ENCODE measurements around the gene ARSB. TPM values are rescaled to one million over a fixed set of nuclear protein-coding genes. Genes with fewer than 3 reads are reported as not detected.
"Not testable (repeated sequence)": the region's sequence is repeated elsewhere in the genome, so short reads cannot be mapped to it uniquely, and the experiment has no call there.

ARSB gene
- total RNA-seq, 1 donor: 32.7 TPM

DNA sequence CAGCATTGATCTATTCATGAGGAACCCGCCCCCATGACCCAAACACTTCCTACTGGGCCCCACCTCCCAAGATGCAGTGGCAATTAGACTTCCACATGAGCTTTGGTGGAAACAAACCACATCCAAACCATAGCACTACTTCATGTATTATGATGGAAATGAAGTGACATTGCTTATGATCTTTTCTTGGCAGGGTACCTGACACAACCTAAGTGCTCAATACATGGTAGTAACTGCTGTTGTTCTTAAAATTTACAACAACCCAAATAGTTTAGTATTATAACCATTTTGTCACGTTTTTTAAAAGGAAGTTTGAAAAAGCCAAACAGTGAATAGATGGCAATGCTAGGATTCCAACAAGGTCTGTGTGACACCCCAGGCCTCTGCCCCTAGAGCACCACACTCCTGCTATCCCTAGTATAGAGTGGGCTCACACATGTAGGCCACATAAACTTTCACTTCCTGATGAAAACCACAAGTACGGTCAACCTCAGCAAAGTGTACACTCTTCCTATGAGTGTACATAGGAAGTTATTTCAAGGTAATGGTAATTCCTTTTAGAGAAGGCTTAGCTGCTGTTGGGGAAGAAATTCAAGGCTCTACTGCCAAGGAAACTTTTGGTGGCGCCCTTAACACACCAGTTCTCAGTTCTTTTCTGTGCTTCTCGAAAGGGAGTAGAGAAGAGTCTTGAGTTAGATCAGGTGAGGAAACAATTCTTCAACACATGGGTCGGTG is 97.6 kb downstream of the ARSB start:
- no peak for DNase-seq (ENCODE audit: low read depth)
- no peak overlapping the region for H3K4me3 ChIP-seq (ENCODE audit: low read depth, low read length)
- TF ChIP-seq, protein P1, sequence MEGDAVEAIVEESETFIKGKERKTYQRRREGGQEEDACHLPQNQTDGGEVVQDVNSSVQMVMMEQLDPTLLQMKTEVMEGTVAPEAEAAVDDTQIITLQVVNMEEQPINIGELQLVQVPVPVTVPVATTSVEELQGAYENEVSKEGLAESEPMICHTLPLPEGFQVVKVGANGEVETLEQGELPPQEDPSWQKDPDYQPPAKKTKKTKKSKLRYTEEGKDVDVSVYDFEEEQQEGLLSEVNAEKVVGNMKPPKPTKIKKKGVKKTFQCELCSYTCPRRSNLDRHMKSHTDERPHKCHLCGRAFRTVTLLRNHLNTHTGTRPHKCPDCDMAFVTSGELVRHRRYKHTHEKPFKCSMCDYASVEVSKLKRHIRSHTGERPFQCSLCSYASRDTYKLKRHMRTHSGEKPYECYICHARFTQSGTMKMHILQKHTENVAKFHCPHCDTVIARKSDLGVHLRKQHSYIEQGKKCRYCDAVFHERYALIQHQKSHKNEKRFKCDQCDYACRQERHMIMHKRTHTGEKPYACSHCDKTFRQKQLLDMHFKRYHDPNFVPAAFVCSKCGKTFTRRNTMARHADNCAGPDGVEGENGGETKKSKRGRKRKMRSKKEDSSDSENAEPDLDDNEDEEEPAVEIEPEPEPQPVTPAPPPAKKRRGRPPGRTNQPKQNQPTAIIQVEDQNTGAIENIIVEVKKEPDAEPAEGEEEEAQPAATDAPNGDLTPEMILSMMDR (IDR thresholded peaks at IDR 0.05; ENCODE audit: insufficient read depth, low read length): no peak

DNA sequence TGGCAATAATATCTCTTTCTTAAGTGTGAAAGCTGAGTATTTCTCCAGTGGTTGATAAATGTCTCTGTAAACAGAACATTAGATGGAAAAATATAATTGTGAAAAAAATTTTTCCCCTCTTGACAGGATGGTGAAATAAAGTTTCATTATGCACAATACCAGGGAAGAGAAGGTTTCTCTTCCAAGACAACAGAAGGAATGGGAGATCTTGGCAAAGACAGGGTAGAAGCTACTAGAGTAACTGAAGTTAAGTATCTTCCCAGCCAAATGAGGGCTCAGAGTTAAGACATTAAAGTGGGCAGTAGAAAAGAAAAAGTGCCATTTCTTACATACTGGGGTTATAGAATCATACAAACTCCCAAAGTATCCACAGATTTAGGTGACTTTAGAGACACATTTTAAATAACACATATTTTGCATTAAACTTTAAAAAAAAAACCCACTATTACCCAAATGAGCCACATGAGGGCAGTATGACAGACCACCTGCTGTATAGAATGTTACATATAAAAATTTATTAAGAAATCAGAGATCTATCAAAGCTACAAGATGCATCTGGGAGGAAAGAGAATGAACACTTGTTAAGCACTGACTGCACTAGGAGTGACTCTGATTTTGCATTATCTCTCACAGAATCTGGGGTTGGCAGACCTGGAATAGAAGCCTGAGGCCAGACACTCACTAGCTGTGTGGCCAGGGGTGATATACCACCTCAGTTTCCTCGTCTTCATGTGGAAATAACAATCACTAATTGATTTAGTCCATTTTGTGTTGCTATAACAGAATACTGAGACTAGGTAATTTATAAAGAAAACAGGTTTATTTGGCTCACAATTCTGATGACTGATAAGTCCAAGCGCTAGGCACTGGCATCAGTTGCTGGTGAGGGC is 98.5 kb downstream of the ARSB start:
- TF ChIP-seq, protein P1 (IDR thresholded peaks at IDR 0.05; ENCODE audit: insufficient read depth, low read length): peak; percentile 63
- peak; percentile 54 for DNase-seq (ENCODE audit: low read depth)
- H3K4me3 ChIP-seq (ENCODE audit: low read depth, low read length): no peak overlapping the region

DNA sequence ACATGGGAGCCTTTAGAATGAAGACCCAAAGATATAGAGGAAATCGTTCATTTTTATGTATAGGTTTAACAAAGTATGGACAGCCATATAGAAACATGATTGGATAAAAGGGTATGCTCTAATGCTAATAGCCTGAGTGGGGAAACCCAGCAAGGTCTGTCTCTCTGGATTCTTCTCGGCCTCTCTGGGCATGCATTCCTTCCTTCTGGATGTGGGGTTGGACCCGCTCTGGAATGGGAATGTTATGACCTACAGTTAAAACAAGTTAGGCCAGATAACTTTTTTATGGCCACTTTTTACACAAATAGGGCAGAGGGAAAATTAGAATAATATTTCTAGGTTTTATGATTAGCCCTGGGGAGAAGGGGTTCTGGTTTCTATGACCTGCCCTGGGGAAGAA is 103.2 kb downstream of the ARSB start:
- TF ChIP-seq, protein P1 (IDR thresholded peaks at IDR 0.05; ENCODE audit: insufficient read depth, low read length): no peak
- no peak for DNase-seq (ENCODE audit: low read depth)
- no peak overlapping the region for H3K4me3 ChIP-seq (ENCODE audit: low read depth, low read length)

DNA sequence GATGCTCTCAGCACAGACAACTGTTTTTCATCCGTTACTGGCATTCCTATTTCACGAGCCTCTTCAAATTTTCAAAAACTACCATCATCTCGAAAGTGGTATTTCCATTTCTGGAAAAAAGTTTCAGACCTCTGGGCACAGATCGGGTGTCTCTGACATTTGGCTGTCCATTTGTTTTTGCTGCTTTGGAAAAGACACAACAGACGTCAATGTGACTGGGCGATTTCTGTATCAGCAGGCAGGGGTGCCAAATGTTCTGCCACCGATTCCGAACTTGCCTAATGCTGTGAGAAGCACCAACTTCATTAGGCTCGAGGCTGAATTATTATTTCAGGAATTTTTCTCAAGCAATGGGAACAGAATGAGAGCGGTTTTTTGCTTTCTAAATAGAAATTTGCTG is 105.6 kb downstream of the ARSB start:
- DNase-seq (ENCODE audit: low read depth): no peak
- TF ChIP-seq, protein P1 (IDR thresholded peaks at IDR 0.05; ENCODE audit: insufficient read depth, low read length): no peak
- no peak overlapping the region for H3K4me3 ChIP-seq (ENCODE audit: low read depth, low read length)

DNA sequence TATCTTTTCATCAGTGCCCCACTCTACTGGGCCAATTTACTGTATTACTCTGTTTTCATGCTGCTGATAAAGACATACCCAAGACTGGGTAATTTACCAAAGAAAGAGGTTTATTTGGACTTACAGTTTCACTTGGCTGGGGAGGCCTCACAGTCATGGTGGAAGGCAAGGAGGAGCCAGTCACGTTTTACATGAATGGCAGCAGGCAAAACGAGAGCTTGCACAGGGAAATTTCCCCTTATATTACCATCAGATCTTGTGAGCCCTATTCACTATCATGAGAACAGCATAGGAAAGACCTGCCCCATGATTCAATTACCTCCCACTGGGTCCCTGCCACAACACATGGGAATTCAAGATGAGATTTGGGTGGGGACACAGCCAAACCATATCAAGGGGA is 119.0 kb downstream of the ARSB start:
- DNase-seq (ENCODE audit: low read depth); H3K4me3 ChIP-seq (ENCODE audit: low read depth, low read length): not testable (repeated sequence)

DNA sequence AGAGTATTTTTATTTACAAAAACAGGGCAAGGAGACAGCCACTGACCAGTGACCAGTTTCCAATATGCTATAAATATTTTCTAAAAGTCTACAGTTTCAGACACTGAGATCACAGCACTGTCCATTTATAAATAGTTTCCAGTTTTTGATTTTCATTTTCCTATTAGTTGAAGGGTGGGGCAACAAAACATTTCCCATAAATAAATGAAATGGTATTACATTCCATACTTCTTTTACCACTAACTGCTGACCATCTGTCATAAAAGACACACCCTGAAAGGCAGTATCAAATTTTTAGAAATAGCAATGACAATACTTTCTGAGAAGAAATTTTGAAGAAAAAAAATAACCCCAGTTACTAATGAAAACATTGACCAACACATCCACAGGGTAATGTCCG is 126.7 kb downstream of the ARSB start:
- no peak overlapping the region for H3K4me3 ChIP-seq (ENCODE audit: low read depth, low read length)
- TF ChIP-seq, protein P1 (IDR thresholded peaks at IDR 0.05; ENCODE audit: insufficient read depth, low read length): no peak
- no peak for DNase-seq (ENCODE audit: low read depth)

DNA sequence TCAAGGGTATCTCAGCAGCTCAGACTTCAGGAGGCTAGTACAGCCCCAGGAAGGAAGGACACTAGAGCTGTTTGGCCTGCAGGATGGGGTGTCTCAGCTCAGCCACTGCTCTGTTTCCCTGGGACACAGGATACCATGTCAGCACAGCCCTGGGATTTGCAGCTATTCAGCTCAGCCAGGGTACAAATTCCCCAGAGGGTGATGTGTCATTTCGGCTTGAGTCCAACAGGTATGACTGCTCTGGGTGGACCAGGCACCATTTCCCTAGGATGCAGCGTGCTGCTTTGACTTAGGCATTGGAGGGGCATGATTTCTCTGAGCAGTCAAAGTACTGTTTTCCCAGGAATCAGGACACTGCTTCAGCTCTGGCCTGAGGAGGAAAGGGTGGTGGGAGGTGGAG is 130.1 kb downstream of the ARSB start:
- H3K4me3 ChIP-seq (ENCODE audit: low read depth, low read length): no peak overlapping the region
- no peak for DNase-seq (ENCODE audit: low read depth)
- TF ChIP-seq, protein P1 (IDR thresholded peaks at IDR 0.05; ENCODE audit: insufficient read depth, low read length): no peak

DNA sequence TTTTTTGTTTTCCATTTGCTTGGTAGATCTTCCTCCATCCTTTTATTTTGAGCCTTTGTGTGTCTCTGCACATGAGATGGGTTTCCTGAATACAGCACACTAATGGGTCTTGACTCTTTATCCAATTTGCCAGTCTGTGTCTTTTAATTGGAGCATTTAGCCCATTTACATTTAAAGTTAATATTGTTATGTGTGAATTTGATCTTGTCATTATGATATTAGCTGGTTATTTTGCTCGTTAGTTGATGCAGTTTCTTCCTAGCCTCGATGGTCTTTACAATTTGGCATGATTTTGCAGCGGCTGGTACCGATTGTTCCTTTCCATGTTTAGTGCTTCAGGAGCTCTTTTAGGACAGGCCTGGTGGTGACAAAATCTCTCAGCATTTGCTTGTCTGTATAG is 133.2 kb downstream of the ARSB start:
- not testable (repeated sequence) for H3K4me3 ChIP-seq (ENCODE audit: low read depth, low read length); DNase-seq (ENCODE audit: low read depth)
